Activated naive CD8-positive, alpha-beta T cell treated with anti-CD3 and anti-CD28 coated beads for 36 hours (primary cell): Measurements from ENCODE around the gene AIP. TPM values are rescaled to one million over a fixed set of nuclear protein-coding genes. Genes with fewer than 3 reads are reported as not detected.

Experiments
- DNase-seq: peaks from one replicate; pipeline ENCODE4 v3.0.0; 2021
- H3K27ac Mint-ChIP-seq: one replicate; pipeline ENCODE4 v1.8.0; 2022; ENCODE audit warnings: mild to moderate bottlenecking, moderate library complexity, mixed read lengths
- H3K27me3 Mint-ChIP-seq: one replicate; pipeline ENCODE4 v1.8.0; 2022; ENCODE audit warnings: mild to moderate bottlenecking, mixed read lengths
- H3K36me3 Mint-ChIP-seq: one replicate; pipeline ENCODE4 v1.8.0; 2021; ENCODE audit warnings: mild to moderate bottlenecking, mixed read lengths
- H3K4me1 Mint-ChIP-seq: one replicate; pipeline ENCODE4 v1.8.0; 2021; ENCODE audit warnings: mixed read lengths
- H3K4me3 Mint-ChIP-seq: one replicate; pipeline ENCODE4 v1.8.0; 2022; ENCODE audit warnings: mild to moderate bottlenecking, moderate library complexity, mixed read lengths
- H3K9me3 Mint-ChIP-seq: one replicate; pipeline ENCODE4 v1.8.0; 2022; ENCODE audit warnings: mixed read lengths
- total RNA-seq, 2 experiments: library from RNA; stranded (reverse); gene quantifications; one replicate each; pipeline ENCODE4 v1.2.3, GENCODE V29; 2021

The AIP gene
- total RNA-seq, 2 experiments from 2014 or later: 107 to 112 TPM

- no peaks in the 10 kb centered on the region for H3K9me3 Mint-ChIP-seq
- H3K4me3 Mint-ChIP-seq: peak overlapping the region; percentile 34
- H3K4me1 Mint-ChIP-seq: peaks cover 49% of the 10 kb centered on the region
- no peaks in the 10 kb centered on the region for H3K27me3 Mint-ChIP-seq
- DNase-seq: no peak
- no peak overlapping the region for H3K27ac Mint-ChIP-seq
- peaks cover 33% of the 10 kb centered on the region for H3K36me3 Mint-ChIP-seq
Measured at GRCh38 chr11:67441098-67441563, 41.7 kb upstream of the AIP start.

GRCh38 chr11:67441731-67442351, 41.0 kb upstream of the AIP start:
- no peaks in the 10 kb centered on the region for H3K9me3 Mint-ChIP-seq
- H3K4me3 Mint-ChIP-seq: no peak overlapping the region
- H3K27ac Mint-ChIP-seq: peak overlapping the region; percentile 39

DNA sequence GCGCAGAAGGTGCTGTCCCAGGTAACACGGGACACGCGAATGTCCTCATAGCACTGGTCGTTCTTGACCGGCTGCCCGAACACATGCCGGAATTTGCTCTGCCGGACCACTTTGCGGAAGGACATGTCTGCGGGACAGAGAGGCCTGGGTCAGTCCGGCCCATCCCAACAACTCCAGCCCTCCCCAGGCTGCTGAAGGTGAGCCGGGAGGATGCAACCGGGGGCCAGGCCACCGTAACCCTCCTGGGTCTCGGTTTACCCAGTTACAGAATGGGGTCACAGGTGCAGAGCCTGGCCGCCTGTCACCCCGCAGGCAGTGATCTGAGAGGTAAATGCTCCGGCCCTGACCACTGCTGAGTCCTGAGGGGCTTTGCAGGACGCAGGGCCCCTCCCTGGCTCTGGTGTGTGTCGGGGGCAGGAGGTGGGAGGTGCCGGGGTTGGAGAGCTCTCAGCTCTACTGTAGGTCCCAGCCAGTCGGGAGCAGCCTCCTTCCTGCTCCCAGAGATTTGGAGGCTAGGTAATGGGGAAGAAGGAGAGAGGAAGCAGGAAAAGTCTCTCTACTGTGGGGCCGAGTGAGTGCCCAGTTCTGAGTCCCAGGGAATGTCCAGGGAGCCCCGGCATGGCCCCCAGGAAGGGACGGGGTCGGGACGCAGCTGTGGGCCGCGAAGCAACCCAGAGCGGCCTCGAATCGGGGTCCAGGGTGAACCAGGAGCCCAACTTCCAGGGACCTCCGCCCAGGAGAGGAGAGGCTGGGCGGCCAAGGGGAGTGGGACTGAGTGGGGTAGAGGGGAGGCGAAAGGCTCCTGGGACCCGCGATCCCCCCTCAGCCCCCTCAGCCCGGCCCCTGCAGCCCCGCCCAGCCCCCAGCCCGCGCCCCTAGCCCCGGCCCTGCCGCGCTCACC, 40.1 kb upstream of the AIP start:
- Mint-ChIP-seq H3K36me3 (peaks cover 20% of the 10 kb centered on the region), H3K27ac (peak overlapping the region; percentile 85), H3K4me3 (peak overlapping the region; percentile 62), H3K9me3 (no peaks in the 10 kb centered on the region), H3K4me1 (peaks cover 58% of the 10 kb centered on the region), H3K27me3 (no peaks in the 10 kb centered on the region)
- no peak for DNase-seq

More at GRCh38 chr11:67441731-67442351, 41.0 kb upstream of the AIP start:
- DNase-seq: no peak
- Mint-ChIP-seq H3K4me1 (peaks cover 53% of the 10 kb centered on the region), H3K36me3 (peaks cover 27% of the 10 kb centered on the region), H3K27me3 (no peaks in the 10 kb centered on the region)

DNA sequence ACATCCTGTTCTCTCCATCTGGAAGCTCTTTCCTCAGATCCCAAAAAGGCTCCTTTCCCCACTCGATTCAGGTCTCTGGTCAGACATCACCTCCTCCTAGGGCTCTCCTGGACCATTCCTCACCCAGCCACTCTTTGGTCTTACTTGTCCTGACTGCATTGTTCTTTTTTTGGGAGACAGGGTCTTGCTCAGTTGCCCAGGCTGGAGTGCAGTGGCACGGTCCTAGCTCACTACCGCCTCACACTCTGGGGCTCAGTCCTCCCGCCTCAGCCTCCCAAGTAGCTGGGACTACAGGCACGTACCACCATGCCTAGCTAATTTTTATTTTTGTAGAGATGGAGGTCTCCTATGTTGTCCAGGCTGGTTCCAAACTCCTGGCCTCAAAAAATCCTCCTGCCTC, 37.3 kb upstream of the AIP start:
- H3K4me1 Mint-ChIP-seq: peaks cover 56% of the 10 kb centered on the region
- H3K27me3 Mint-ChIP-seq: no peaks in the 10 kb centered on the region
- H3K9me3 Mint-ChIP-seq: no peaks in the 10 kb centered on the region
- no peak for DNase-seq
- H3K27ac Mint-ChIP-seq: peak overlapping the region; percentile 50
- H3K36me3 Mint-ChIP-seq: no peaks in the 10 kb centered on the region
- no peak overlapping the region for H3K4me3 Mint-ChIP-seq

- H3K27ac Mint-ChIP-seq: no peak overlapping the region
Measured at GRCh38 chr11:67448220-67448609, 34.6 kb upstream of the AIP start.

GRCh38 chr11:67449116-67449844, 33.5 kb upstream of the AIP start:
- DNase-seq: no peak
- no peaks in the 10 kb centered on the region for H3K36me3 Mint-ChIP-seq
- H3K9me3 Mint-ChIP-seq: no peaks in the 10 kb centered on the region
- H3K4me1 Mint-ChIP-seq: peaks cover 37% of the 10 kb centered on the region
- no peaks in the 10 kb centered on the region for H3K27me3 Mint-ChIP-seq
- H3K27ac Mint-ChIP-seq: no peak overlapping the region
- no peak overlapping the region for H3K4me3 Mint-ChIP-seq

More at GRCh38 chr11:67448220-67448609, 34.6 kb upstream of the AIP start:
- no peak overlapping the region for H3K4me3 Mint-ChIP-seq
- no peaks in the 10 kb centered on the region for H3K27me3 Mint-ChIP-seq
- H3K36me3 Mint-ChIP-seq: no peaks in the 10 kb centered on the region
- no peak for DNase-seq
- H3K4me1 Mint-ChIP-seq: peaks cover 42% of the 10 kb centered on the region
- H3K9me3 Mint-ChIP-seq: no peaks in the 10 kb centered on the region

DNA sequence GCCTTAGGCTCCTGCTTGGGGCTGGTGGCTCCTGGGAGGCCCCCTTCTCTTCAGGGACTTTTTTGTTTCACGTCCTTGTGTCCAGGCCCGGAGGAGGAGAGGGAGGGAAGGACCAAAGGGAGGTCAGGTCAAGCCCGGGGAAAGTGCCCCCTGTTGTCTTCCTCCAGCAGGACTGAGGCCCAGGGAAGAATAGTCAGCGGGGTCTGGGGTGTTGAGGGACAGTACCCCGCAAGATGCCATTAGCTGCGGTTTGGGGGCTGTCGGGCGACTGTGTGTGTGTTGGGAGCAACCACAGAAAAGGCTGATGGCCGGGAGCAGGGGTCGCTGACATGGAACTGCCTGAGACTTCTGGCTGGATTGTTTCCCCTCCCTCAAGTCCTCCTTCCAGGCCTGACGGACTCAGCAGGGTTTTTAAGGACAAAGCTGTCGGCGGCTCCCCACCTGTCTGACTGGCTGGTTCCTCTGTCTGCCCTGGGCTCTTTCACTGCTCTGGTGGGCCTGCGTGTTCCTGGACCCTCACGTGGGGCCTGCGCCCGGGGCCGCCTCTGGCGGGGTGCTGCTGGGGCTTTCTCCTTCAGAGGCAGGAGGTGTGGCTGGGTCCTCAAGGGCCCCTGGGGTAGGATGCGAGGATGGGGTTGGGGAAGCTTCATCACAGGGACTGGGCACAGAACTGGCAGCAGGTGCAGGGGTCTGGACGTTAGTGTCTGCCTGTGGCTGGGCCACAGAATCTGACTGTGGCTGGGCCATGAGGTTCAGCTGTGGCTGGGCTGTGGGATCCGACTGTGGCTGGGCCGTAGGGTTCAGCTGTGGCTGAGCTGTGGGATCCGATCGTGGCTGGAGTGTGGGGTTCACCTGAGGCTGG, 31.8 kb upstream of the AIP start:
- no peaks in the 10 kb centered on the region for H3K9me3 Mint-ChIP-seq
- no peak for DNase-seq
- no peak overlapping the region for H3K27ac Mint-ChIP-seq
- H3K36me3 Mint-ChIP-seq: no peaks in the 10 kb centered on the region
- H3K27me3 Mint-ChIP-seq: no peaks in the 10 kb centered on the region
- H3K4me1 Mint-ChIP-seq: peaks cover 21% of the 10 kb centered on the region
- no peak overlapping the region for H3K4me3 Mint-ChIP-seq

DNA sequence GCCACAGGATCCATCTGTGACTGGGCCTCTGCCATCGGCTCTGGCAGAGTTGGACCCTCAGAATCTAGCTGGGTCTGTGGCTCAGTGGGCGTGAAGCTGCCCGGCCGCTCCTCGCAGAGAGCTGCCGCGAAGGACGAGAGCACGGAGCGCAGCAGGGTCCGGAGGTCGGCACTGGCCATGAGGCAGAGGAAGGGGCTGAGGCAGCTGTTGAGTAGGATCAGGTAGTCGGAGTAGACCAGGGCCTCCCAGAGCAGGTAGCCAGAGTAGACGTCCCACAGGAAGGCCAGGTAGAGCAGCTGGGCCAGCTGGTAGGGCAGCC, 31.2 kb upstream of the AIP start:
- H3K36me3 Mint-ChIP-seq: no peaks in the 10 kb centered on the region
- H3K4me3 Mint-ChIP-seq: no peak overlapping the region
- DNase-seq: no peak
- H3K27me3 Mint-ChIP-seq: no peaks in the 10 kb centered on the region
- H3K9me3 Mint-ChIP-seq: no peaks in the 10 kb centered on the region
- no peak overlapping the region for H3K27ac Mint-ChIP-seq
- peaks cover 15% of the 10 kb centered on the region for H3K4me1 Mint-ChIP-seq

GRCh38 chr11:67452141-67452952, 30.5 kb upstream of the AIP start, which contains the start of gene GPR152:
TSS of gene GPR152 (minus strand) at chr11:67452729. CDS start at chr11:67452724, 5 bp downstream.
- Mint-ChIP-seq H3K9me3 (no peaks in the 10 kb centered on the region), H3K27me3 (no peaks in the 10 kb centered on the region), H3K4me3 (no peak within 1 kb of the TSS), H3K36me3 (no peaks in the 10 kb centered on the region), H3K4me1 (peaks cover 10% of the 10 kb centered on the region), H3K27ac (no peak within 1 kb of the TSS)
- DNase-seq: no peak

- Mint-ChIP-seq H3K27ac (no peak overlapping the region), H3K9me3 (no peaks in the 10 kb centered on the region), H3K36me3 (no peaks in the 10 kb centered on the region), H3K4me3 (no peak overlapping the region), H3K4me1 (peaks cover 5% of the 10 kb centered on the region), H3K27me3 (no peaks in the 10 kb centered on the region)
- DNase-seq: no peak
Measured at GRCh38 chr11:67453816-67454732, 28.8 kb upstream of the AIP start.

DNA sequence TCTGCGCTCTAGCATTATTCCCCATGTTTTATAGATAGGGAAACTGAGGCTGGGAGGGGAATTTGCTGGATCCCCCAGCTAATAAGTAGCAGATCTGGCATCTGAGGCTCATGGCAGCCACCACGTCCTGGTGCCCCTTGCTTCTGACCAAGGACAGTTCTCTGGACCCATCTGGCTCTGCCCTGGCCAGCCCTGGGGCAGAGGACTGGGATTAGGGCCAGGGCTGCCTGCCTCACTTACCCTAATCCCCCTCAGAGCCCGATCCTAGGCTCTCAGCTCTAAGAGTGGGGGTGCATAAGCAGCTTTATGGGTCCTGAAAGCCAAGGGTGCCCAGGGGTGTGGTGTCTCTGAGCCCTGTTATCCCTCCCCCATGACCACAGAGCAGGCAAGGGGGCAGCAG, 27.8 kb upstream of the AIP start, which contains the start of gene CABP4:
Gene CABP4, plus strand, starts transcription at position 301 of the 400 bp plus-strand sequence. Its CDS starts 70 bp downstream, at position 371.
- H3K27me3 Mint-ChIP-seq: no peaks in the 10 kb centered on the region
- DNase-seq: no peak
- no peaks in the 10 kb centered on the region for H3K36me3 Mint-ChIP-seq
- H3K27ac Mint-ChIP-seq: no peak within 1 kb of the TSS
- H3K9me3 Mint-ChIP-seq: no peaks in the 10 kb centered on the region
- H3K4me3 Mint-ChIP-seq: no peak within 1 kb of the TSS
- H3K4me1 Mint-ChIP-seq: no peaks in the 10 kb centered on the region

GRCh38 chr11:67456068-67456705, 26.6 kb upstream of the AIP start:
- DNase-seq: no peak
- no peak overlapping the region for H3K27ac Mint-ChIP-seq
- H3K36me3 Mint-ChIP-seq: no peaks in the 10 kb centered on the region
- no peak overlapping the region for H3K4me3 Mint-ChIP-seq
- peaks cover 1% of the 10 kb centered on the region for H3K4me1 Mint-ChIP-seq
- no peaks in the 10 kb centered on the region for H3K27me3 Mint-ChIP-seq
- H3K9me3 Mint-ChIP-seq: no peaks in the 10 kb centered on the region
